ENCODE results near the gene UST.

The UST gene

DNA sequence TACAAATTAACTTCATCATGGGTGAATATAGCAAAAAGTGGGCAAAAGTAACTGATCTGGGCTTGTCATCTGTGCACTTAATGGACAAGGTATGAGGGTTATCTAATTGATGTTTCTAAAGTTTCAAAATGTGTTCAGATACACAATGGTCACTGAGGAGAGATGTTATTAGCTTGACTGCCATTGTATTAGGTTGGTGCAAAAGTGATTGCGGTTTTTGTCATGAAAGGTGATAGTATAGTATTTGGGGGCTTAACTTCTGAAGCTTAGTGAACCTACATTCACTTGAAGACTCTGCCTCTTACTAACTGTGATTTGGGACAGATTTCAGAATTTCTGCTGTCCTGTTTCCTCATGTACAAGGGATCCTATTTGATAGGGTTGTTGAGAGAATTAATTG, 159.6 kb downstream of the UST start:
- H3K9ac ChIP-seq (ENCODE audit: low read length): no peak overlapping the region
- no peaks in the 10 kb centered on the region for H3K36me3 ChIP-seq (ENCODE audit: low read length)
- H3F3A ChIP-seq (ENCODE audit: insufficient read depth): no peaks in the 10 kb centered on the region
- H3K27ac ChIP-seq (ENCODE audit: low read depth, low read length): no peak overlapping the region
- no peaks in the 10 kb centered on the region for H3K9me3 ChIP-seq (ENCODE audit: insufficient read depth, low read length)
- H2AFZ ChIP-seq (ENCODE audit: low read depth, low read length, severe bottlenecking): no peak overlapping the region
- no peak overlapping the region for H3K4me2 ChIP-seq (ENCODE audit: low read depth, low read length, poor library complexity, severe bottlenecking)
- no peak for TF ChIP-seq CTCF (IDR thresholded peaks at IDR 0.05; ENCODE audit: insufficient read depth, low read length, poor library complexity, severe bottlenecking)
- no peak for TF ChIP-seq EZH2phosphoT487 (conservative IDR thresholded peaks at IDR 0.05; ENCODE audit: low read length)
- H4K20me1 ChIP-seq (ENCODE audit: low read depth, low read length): no peaks in the 10 kb centered on the region
- H3K27me3 ChIP-seq (ENCODE audit: low read length): no peaks in the 10 kb centered on the region
- H3K9me2 ChIP-seq (replicated peaks; ENCODE audit: insufficient read depth, low read length): no peaks in the 10 kb centered on the region
- H3K4me3 ChIP-seq (ENCODE audit: insufficient read depth, low read length, poor library complexity, severe bottlenecking): no peak overlapping the region
- H3K79me2 ChIP-seq (ENCODE audit: insufficient read depth, low read length): no peaks in the 10 kb centered on the region

- Histone ChIP-seq H3K9me3 (ENCODE audit: insufficient read depth, low read length) (no peaks in the 10 kb centered on the region), H3K36me3 (ENCODE audit: low read length) (no peaks in the 10 kb centered on the region), H3K4me3 (ENCODE audit: insufficient read depth, low read length, poor library complexity, severe bottlenecking) (no peak overlapping the region), H4K20me1 (ENCODE audit: low read depth, low read length) (no peaks in the 10 kb centered on the region), H3K79me2 (ENCODE audit: insufficient read depth, low read length) (no peaks in the 10 kb centered on the region), H3K4me2 (ENCODE audit: low read depth, low read length, poor library complexity, severe bottlenecking) (no peak overlapping the region), H3K9me2 (replicated peaks; ENCODE audit: insufficient read depth, low read length) (no peaks in the 10 kb centered on the region), H3K27ac (ENCODE audit: low read depth, low read length) (no peak overlapping the region), H3K27me3 (ENCODE audit: low read length) (no peaks in the 10 kb centered on the region), H3F3A (ENCODE audit: insufficient read depth) (no peaks in the 10 kb centered on the region), H2AFZ (ENCODE audit: low read depth, low read length, severe bottlenecking) (no peak overlapping the region), H3K9ac (ENCODE audit: low read length) (no peak overlapping the region)
- TF ChIP-seq CTCF (IDR thresholded peaks at IDR 0.05; ENCODE audit: insufficient read depth, low read length, poor library complexity, severe bottlenecking) (no peak), EZH2phosphoT487 (conservative IDR thresholded peaks at IDR 0.05; ENCODE audit: low read length) (no peak)
These were observed 160.7 kb downstream of the UST start for GRCh38 chr6:148907573-148907972.

DNA sequence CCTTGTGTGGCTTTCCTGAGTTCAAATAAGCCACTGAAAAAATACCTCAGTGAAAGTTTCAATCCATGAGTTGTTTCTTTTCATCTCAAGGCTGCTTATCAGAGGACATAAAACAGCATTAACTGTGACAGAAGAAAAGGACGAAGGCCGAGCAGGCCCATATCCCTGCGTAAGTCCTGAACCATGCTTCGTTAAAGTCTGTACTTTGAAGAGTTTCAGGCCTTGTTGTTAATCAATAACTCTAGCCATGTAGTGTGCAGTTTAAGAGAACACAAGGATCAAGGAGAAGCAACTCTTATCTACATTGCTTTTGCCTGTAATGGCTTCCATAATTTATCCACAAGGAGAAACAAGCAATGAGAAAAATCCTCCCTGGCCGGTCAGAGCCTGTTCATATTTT, 165.4 kb downstream of the UST start:
- Histone ChIP-seq H3F3A (ENCODE audit: insufficient read depth) (no peaks in the 10 kb centered on the region), H3K27ac (ENCODE audit: low read depth, low read length) (no peak overlapping the region)
- no peak for TF ChIP-seq CTCF (IDR thresholded peaks at IDR 0.05; ENCODE audit: insufficient read depth, low read length, poor library complexity, severe bottlenecking)
- no peak for TF ChIP-seq EZH2phosphoT487 (conservative IDR thresholded peaks at IDR 0.05; ENCODE audit: low read length)

More for the DNA sequence above, 165.4 kb downstream of the UST start:
- no peaks in the 10 kb centered on the region for H4K20me1 ChIP-seq (ENCODE audit: low read depth, low read length)
- no peaks in the 10 kb centered on the region for H3K79me2 ChIP-seq (ENCODE audit: insufficient read depth, low read length)
- no peaks in the 10 kb centered on the region for H3K9me3 ChIP-seq (ENCODE audit: insufficient read depth, low read length)
- no peak overlapping the region for H2AFZ ChIP-seq (ENCODE audit: low read depth, low read length, severe bottlenecking)
- no peaks in the 10 kb centered on the region for H3K9me2 ChIP-seq (replicated peaks; ENCODE audit: insufficient read depth, low read length)
- H3K4me3 ChIP-seq (ENCODE audit: insufficient read depth, low read length, poor library complexity, severe bottlenecking): no peak overlapping the region
- no peaks in the 10 kb centered on the region for H3K27me3 ChIP-seq (ENCODE audit: low read length)
- H3K4me2 ChIP-seq (ENCODE audit: low read depth, low read length, poor library complexity, severe bottlenecking): no peak overlapping the region
- no peak overlapping the region for H3K9ac ChIP-seq (ENCODE audit: low read length)
- no peaks in the 10 kb centered on the region for H3K36me3 ChIP-seq (ENCODE audit: low read length)

Data from SU-DHL-6 (cell line).